Smooth muscle cell (in vitro differentiated cells): Measurements from ENCODE around the gene CHAT. TPM values are rescaled to one million over a fixed set of nuclear protein-coding genes. Genes with fewer than 3 reads are reported as not detected.

Source experiments
- DNase-seq: peaks from one replicate; lab custom pipeline; 2025; ENCODE audit not compliant: unreplicated experiment; lab: John Stamatoyannopoulos, UW
- H2AFZ ChIP-seq: fragments of 200-600 bp; sonication (generic); 2 replicates; pipeline ENCODE4 v1.6.0; 2016; ENCODE audit warnings: antibody characterized with exemption, low read depth, mild to moderate bottlenecking
- H3F3A ChIP-seq: fragments of 200-600 bp; sonication (generic); 2 replicates; pipeline ENCODE4 v1.6.0; 2017; ENCODE audit warnings: antibody characterized with exemption, low read depth
- H3K27ac ChIP-seq: fragments of 200-600 bp; sonication (generic); 2 replicates; pipeline ENCODE4 v1.5.1; 2016; ENCODE audit warnings: low read depth, mild to moderate bottlenecking
- H3K27me3 ChIP-seq: fragments of 200-600 bp; sonication (generic); 2 replicates; pipeline ENCODE4 v1.6.1; 2016; ENCODE audit warnings: low read depth, mild to moderate bottlenecking
- H3K36me3 ChIP-seq: fragments of 200-600 bp; sonication (generic); 2 replicates; pipeline ENCODE4 v1.5.1; 2016; ENCODE audit warnings: low read depth
- H3K4me1 ChIP-seq: fragments of 200-600 bp; sonication (generic); 2 replicates; pipeline ENCODE4 v1.5.1; 2016; ENCODE audit warnings: low read depth
- H3K4me2 ChIP-seq: fragments of 200-600 bp; sonication (generic); 2 replicates; pipeline ENCODE4 v1.6.0; 2016; ENCODE audit warnings: mild to moderate bottlenecking
- H3K4me3 ChIP-seq: fragments of 200-600 bp; sonication (generic); 2 replicates; pipeline ENCODE4 v1.5.1; 2016; ENCODE audit warnings: mild to moderate bottlenecking
- H3K79me2 ChIP-seq: fragments of 200-600 bp; sonication (generic); 2 replicates; pipeline ENCODE4 v1.6.0; 2016; ENCODE audit warnings: low read depth, mild to moderate bottlenecking
- H3K9ac ChIP-seq: fragments of 200-600 bp; sonication (generic); 2 replicates; pipeline ENCODE4 v1.6.0; 2016; ENCODE audit warnings: low read depth
- H3K9me3 ChIP-seq: fragments of 200-600 bp; sonication (generic); replicated peaks from 2 replicates; pipeline ENCODE4 v1.5.1; 2016; ENCODE audit warnings: low read depth
- H4K20me1 ChIP-seq: fragments of 200-600 bp; sonication (generic); 2 replicates; pipeline ENCODE4 v1.6.0; 2016; ENCODE audit warnings: low read depth
- WGBS: methylation state at CpG from one replicate; pipeline ENCODE4 v1.1.7; 2016; ENCODE audit warnings: low lambda C conversion rate; 5-methylcytosine and 5-hydroxymethylcytosine counted together
- polyA plus RNA-seq: library from polyadenylated mRNA; unstranded; fragments of >200 nt; fragmentation: Nextera tagmentation; extraction: Ambion mirVana; gene quantifications from 2 replicates; pipeline ENCODE4 v1.2.1, GENCODE V29; 2016
- total RNA-seq: library from RNA; depleted of rRNA; stranded (reverse); fragments of >200 nt; gene quantifications from 2 replicates; pipeline ENCODE4 v1.2.3, GENCODE V29; 2014
- TF ChIP-seq, protein P1 (sequence below): fragments of 200-600 bp; sonication (generic); IDR thresholded peaks from 2 replicates; pipeline ENCODE4 v1.5.1; 2017; ENCODE audit warnings: borderline replicate concordance, mild to moderate bottlenecking, antibody characterized with exemption; ENCODE audit not compliant: insufficient read depth, poor library complexity, severe bottlenecking

CHAT gene
- total RNA-seq (not detected in 2 replicates), polyA plus RNA-seq (not detected in 2 replicates)

DNA sequence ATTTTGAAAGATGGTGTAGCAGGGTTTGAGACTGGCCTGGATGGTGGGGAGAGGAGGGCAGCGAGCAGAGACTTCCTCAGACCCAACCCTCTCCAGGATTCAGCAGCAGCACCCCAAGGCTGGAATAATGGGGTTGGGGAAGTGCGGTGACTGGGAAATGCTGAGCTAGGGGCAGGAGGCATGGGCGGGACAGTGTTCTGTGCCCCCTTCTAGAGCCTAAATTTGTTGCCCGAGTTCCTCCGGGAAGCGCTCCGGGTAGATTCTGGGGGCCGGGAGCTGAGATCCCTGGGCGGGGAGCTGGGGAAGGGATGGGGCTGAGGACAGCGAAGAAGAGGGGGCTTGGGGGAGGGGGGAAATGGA is at the start of gene CHAT:
CHAT (plus strand) TSS at position 156 of the 360 bp plus-strand sequence; CDS start at position 309, 153 bp downstream.
- TF ChIP-seq, protein P1, sequence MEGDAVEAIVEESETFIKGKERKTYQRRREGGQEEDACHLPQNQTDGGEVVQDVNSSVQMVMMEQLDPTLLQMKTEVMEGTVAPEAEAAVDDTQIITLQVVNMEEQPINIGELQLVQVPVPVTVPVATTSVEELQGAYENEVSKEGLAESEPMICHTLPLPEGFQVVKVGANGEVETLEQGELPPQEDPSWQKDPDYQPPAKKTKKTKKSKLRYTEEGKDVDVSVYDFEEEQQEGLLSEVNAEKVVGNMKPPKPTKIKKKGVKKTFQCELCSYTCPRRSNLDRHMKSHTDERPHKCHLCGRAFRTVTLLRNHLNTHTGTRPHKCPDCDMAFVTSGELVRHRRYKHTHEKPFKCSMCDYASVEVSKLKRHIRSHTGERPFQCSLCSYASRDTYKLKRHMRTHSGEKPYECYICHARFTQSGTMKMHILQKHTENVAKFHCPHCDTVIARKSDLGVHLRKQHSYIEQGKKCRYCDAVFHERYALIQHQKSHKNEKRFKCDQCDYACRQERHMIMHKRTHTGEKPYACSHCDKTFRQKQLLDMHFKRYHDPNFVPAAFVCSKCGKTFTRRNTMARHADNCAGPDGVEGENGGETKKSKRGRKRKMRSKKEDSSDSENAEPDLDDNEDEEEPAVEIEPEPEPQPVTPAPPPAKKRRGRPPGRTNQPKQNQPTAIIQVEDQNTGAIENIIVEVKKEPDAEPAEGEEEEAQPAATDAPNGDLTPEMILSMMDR = no peak
- Histone ChIP-seq H3K4me2 (no peak within 1 kb of the TSS), H3K4me1 (peaks cover 6% of the 10 kb centered on the region), H3K27me3 (peaks cover 98% of the 10 kb centered on the region), H3K79me2 (no peaks in the 10 kb centered on the region), H3K27ac (no peak within 1 kb of the TSS), H2AFZ (no peak within 1 kb of the TSS), H3K36me3 (no peaks in the 10 kb centered on the region), H3K9me3 (no peaks in the 10 kb centered on the region), H3K9ac (no peak within 1 kb of the TSS), H4K20me1 (no peaks in the 10 kb centered on the region), H3K4me3 (no peak within 1 kb of the TSS), H3F3A (no peaks in the 10 kb centered on the region)
- 17% methylated on average over 6 of the region's 10 CpGs for WGBS
- no peak for DNase-seq

DNA sequence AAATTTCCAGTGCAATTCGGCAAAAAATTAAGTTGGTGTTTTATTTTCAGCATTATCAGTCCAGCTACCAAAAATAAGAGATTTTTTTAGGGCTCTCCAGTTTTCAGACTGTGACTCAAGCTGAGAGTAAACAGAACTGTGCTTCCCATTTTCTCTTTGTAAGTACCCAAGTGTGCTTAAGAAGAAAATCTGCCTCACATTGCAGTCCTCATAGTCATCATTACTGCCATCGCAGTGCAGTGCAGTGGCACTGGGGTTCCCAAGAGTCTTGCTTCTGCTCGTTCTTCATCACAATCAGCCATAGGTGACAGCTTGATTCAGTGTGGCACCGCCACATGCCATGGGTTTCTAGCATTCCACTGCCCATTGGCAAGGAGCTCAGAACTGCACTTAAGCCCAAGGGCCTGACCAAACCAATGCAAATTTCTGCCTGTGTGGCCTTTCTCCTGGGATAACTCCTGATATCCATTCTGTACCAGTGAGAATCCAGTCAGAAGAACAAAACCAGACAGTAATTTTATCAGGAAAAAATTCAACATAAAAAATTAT is 49.3 kb upstream of the CHAT start:
- Histone ChIP-seq H3K79me2 (no peaks in the 10 kb centered on the region), H3K4me3 (no peak overlapping the region), H2AFZ (no peak overlapping the region), H3K4me2 (no peak overlapping the region), H3K9me3 (no peaks in the 10 kb centered on the region), H3K27ac (peak overlapping the region; percentile 16), H3K36me3 (no peaks in the 10 kb centered on the region), H4K20me1 (no peaks in the 10 kb centered on the region), H3K9ac (no peak overlapping the region), H3K4me1 (no peaks in the 10 kb centered on the region), H3K27me3 (no peaks in the 10 kb centered on the region), H3F3A (no peaks in the 10 kb centered on the region)
- 58% methylated on average over 4 of the region's 4 CpGs for WGBS
- DNase-seq = no peak
- TF ChIP-seq, protein P1 = no peak

DNA sequence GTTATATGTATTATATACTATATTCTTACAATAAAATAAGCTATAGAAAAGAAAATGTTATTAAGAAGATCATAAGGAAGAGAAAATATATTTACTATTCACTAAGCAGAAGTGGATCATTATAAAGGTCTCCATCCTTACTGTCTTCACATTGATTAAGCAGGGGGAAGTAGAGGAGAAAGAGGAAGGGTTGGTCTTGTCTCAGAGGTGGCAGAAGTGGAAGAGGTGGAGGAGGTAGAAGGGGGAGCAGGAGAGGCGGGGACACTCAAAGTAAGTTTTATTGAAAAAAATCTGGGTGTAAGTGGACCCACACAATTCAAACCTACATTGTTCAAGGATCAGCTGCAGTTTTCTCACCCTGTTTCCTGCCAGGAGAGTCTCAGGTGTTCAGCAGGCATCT is 46.0 kb upstream of the CHAT start:
- no peak overlapping the region for H3K4me2 ChIP-seq

More for the DNA sequence above, 46.0 kb upstream of the CHAT start:
- Histone ChIP-seq H3K9me3 (no peaks in the 10 kb centered on the region), H3K27me3 (no peaks in the 10 kb centered on the region), H4K20me1 (no peaks in the 10 kb centered on the region), H3K79me2 (no peaks in the 10 kb centered on the region), H3F3A (no peaks in the 10 kb centered on the region), H3K4me1 (no peaks in the 10 kb centered on the region), H3K27ac (no peak overlapping the region), H3K4me3 (no peak overlapping the region), H2AFZ (no peak overlapping the region), H3K36me3 (no peaks in the 10 kb centered on the region), H3K9ac (no peak overlapping the region)
- TF ChIP-seq, protein P1 = no peak
- 89% methylated on average over 1 of the region's 1 CpG for WGBS
- no peak for DNase-seq
